Stimulated activated CD8-positive, alpha-beta memory T cell treated with anti-CD3 and anti-CD28 coated beads, Interleukin-2, amount 100 ng/mL, for 48 hours (primary cell): ENCODE results near the gene MISP.

Experiments used
- DNase-seq, 2 donors: peaks; one replicate each; pipeline ENCODE4 v3.0.0-alpha.2; 2020; ENCODE audit warnings: low read depth in 2 of 2

MISP gene

DNA sequence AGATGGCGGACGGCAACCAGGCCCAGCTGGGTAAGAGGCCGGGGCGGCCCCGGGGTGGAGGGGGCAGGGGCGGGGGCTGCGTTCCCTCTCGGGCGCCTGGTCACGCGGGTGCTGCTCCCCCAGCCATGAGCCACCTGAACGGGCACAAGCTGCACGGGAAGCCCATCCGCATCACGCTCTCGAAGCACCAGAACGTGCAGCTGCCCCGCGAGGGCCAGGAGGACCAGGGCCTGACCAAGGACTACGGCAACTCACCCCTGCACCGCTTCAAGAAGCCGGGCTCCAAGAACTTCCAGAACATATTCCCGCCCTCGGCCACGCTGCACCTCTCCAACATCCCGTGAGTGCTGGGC lies 57.5 kb downstream of the MISP start:
- no peak for DNase-seq

DNA sequence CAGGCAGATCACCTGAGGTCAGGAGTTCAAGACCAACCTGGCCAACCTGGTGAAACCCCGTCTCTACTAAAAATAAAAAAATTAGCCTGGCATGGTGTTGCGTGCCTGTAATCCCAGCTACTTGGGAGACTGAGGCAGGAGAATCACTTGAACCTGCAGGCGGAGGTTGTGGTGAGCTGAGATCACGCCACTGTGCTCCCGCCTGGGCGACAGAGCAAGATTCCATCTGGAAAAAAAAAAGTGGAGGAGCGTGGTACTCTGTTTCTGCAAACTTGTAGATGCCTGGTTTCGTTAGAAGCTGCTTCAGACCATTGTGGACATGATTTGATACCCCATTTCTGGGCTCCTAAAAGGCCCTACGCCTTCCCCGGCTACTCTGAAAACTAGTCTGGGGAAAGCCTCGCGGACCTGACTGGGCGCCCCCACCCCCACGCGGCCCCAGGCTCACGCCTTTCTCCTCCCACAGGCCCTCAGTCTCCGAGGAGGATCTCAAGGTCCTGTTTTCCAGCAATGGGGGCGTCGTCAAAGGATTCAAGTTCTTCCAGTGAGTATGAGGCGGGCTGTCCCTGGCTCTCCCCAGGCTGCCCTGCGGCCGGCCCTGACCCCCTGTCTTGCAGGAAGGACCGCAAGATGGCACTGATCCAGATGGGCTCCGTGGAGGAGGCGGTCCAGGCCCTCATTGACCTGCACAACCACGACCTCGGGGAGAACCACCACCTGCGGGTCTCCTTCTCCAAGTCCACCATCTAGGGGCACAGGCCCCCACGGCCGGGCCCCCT lies 59.4 kb downstream of the MISP start:
- no peak for DNase-seq

DNA sequence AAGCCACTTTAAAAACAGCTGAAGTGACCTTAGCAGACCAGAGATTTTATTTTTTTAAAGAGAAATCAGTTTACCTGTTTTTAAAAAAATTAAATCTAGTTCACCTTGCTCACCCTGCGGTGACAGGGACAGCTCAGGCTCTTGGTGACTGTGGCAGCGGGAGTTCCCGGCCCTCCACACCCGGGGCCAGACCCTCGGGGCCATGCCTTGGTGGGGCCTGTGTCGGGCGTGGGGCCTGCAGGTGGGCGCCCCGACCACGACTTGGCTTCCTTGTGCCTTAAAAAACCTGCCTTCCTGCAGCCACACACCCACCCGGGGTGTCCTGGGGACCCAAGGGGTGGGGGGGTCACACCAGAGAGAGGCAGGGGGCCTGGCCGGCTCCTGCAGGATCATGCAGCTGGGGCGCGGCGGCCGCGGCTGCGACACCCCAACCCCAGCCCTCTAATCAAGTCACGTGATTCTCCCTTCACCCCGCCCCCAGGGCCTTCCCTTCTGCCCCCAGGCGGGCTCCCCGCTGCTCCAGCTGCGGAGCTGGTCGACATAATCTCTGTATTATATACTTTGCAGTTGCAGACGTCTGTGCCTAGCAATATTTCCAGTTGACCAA lies 60.1 kb downstream of the MISP start:
- DNase-seq = no peak

DNA sequence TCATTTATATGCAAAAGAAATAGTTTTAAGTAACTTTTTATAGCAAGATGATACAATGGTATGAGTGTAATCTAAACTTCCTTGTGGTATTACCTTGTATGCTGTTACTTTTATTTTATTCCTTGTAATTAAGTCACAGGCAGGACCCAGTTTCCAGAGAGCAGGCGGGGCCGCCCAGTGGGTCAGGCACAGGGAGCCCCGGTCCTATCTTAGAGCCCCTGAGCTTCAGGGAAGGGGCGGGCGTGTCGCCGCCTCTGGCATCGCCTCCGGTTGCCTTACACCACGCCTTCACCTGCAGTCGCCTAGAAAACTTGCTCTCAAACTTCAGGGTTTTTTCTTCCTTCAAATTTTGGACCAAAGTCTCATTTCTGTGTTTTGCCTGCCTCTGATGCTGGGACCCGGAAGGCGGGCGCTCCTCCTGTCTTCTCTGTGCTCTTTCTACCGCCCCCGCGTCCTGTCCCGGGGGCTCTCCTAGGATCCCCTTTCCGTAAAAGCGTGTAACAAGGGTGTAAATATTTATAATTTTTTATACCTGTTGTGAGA lies 60.7 kb downstream of the MISP start:
- no peak for DNase-seq

DNA sequence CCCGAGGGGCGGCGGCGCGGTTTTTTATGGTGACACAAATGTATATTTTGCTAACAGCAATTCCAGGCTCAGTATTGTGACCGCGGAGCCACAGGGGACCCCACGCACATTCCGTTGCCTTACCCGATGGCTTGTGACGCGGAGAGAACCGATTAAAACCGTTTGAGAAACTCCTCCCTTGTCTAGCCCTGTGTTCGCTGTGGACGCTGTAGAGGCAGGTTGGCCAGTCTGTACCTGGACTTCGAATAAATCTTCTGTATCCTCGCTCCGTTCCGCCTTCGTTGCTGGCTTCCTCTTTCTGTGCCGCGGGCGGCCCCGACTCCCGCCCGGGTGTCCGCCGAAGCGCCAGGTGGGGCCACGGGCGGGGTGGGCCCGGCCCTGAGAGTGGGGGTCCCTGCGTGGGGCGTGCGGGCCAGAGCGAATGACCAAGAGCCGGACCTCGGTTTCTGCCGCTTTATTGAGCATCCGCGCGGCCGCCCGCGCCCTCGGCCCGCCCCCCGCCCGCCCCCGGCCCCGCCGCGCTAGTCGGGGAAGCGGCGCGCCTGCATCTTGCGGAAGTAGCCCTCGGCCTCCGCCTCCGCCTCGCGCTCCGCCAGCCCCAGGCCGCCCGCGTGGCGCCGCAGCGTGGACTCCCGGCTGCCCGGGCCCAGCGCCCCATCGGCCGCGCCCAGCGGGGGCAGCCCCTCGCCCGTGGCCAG lies 61.3 kb downstream of the MISP start:
- no peak for DNase-seq

DNA sequence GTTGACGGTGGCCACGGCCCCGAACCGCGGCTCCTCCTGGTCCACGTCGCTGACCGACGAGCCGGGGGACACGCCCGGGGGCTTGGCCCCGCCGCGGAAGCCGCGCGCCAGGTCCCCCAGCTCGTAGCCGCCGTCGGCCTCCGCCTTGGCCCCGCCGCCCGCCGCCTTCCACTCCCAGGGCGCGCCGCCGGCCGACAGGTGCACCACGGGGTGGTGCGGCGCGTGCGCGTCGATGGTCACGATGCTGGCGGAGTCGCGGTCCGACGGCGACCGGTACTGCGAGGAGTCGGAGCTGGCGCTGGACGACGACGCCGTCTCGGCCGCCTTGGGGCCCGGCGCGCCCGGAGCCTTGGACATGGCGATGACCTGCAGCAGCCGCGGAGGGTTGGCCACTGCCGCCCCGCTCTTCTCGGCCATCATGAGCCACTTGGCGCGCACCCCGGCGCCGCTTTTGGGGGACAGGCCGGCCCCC lies 61.9 kb downstream of the MISP start:
- no peak for DNase-seq

DNA sequence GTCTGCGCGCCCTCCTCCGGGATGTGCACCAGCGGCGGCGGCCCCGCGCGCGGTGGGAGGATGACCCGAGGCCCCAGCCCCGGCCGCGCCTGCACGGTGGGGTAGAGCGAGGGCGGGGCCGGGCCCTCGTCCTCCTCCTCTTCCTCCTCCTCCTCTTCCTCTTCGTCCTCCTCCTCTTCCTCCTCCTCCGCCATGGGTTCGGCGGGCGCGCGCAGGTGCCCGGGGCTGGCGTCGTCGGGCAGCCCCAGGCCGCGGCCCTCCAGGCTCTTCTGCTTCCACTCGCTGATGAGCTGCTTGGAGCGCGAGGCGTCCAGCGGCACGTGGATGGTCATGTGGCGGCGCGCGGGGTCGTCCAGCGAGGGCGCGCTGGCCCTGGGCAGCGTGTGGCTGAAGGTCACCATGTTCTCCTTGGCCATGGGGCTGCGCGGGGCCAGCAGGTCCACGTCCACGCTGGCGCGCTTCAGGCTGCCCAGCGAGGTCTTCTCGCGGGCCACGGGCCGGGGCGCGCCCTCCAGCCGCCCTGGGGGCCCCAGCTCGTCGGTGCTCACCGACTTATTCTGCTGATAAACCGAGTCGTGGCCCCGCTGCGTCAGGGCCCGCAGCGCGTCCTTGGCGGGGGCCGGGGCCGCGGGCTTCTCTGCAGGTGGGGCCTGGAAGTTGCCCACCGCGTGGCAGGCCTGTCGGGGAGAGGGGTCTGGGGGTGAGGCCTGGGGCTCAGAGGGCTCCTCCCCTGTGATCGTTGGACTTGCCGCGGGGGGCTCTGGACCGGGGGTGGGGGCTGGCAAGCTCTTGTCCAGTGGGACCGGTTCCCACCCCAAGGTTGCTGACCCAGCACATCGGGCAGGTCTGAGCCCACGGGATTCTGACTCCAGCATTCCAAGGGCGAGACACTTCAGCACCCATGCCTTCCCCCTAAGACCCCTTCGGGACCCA lies 62.6 kb downstream of the MISP start:
- DNase-seq = no peak
